GM10248 (cell line): ENCODE results near the gene STUB1.

Experiments
- CTCF ChIA-PET: fragments of 300-600 bp; sonication (Branson Sonifier 250); formaldehyde crosslinking; extraction: SDS; loops from one replicate; lab custom pipeline; 2021; ENCODE audit warnings: antibody characterized with exemption; lab: Yijun Ruan, JAX
- POLR2A ChIA-PET: fragments of 350-650 bp; sonication (Branson Sonifier 250); formaldehyde crosslinking; extraction: SDS; loops from one replicate; lab custom pipeline; 2020; ENCODE audit warnings: antibody characterized with exemption; lab: Yijun Ruan, JAX
- DNase-seq: peaks from one replicate; pipeline ENCODE4 v3.0.0; 2012; ENCODE audit errors: extremely low spot score
- TF ChIP-seq, protein P1 (sequence below): IDR thresholded peaks from 2 replicates; pipeline ENCODE4 v1.5.1; 2012; ENCODE audit warnings: mild to moderate bottlenecking, low read depth; ENCODE audit errors: extremely low read depth, missing control alignments, control extremely low read depth

The STUB1 gene

DNA sequence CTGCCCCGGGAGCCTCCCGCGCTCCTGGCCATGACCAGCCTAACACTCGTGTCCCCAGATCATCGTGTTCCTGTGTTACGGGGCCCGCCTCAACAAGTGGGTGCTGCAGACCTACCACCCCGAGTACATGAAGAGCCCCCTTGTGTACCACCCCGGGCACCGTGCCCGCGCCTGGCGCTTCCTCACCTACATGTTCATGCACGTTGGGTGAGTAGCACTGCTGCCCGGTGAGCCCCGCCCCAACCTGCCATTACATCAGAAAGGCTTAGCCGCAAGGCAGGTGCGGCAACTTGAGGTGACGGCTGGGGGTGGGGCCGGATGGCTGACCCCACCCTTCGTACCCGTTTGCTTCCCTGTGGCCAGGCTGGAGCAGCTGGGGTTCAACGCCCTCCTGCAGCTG is 3.3 kb upstream of the STUB1 start:
- TF ChIP-seq, protein P1, sequence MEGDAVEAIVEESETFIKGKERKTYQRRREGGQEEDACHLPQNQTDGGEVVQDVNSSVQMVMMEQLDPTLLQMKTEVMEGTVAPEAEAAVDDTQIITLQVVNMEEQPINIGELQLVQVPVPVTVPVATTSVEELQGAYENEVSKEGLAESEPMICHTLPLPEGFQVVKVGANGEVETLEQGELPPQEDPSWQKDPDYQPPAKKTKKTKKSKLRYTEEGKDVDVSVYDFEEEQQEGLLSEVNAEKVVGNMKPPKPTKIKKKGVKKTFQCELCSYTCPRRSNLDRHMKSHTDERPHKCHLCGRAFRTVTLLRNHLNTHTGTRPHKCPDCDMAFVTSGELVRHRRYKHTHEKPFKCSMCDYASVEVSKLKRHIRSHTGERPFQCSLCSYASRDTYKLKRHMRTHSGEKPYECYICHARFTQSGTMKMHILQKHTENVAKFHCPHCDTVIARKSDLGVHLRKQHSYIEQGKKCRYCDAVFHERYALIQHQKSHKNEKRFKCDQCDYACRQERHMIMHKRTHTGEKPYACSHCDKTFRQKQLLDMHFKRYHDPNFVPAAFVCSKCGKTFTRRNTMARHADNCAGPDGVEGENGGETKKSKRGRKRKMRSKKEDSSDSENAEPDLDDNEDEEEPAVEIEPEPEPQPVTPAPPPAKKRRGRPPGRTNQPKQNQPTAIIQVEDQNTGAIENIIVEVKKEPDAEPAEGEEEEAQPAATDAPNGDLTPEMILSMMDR: no peak
- ChIA-PET CTCF (interaction anchor here (0.7 to 1.4 kb wide), 3 partner anchors 10 to 29 kb away, joined by 3 to 4 read pairs (median 3); partner anchors contain the start of gene WDR90), POLR2A (no interaction called here)
- no peak for DNase-seq

DNA sequence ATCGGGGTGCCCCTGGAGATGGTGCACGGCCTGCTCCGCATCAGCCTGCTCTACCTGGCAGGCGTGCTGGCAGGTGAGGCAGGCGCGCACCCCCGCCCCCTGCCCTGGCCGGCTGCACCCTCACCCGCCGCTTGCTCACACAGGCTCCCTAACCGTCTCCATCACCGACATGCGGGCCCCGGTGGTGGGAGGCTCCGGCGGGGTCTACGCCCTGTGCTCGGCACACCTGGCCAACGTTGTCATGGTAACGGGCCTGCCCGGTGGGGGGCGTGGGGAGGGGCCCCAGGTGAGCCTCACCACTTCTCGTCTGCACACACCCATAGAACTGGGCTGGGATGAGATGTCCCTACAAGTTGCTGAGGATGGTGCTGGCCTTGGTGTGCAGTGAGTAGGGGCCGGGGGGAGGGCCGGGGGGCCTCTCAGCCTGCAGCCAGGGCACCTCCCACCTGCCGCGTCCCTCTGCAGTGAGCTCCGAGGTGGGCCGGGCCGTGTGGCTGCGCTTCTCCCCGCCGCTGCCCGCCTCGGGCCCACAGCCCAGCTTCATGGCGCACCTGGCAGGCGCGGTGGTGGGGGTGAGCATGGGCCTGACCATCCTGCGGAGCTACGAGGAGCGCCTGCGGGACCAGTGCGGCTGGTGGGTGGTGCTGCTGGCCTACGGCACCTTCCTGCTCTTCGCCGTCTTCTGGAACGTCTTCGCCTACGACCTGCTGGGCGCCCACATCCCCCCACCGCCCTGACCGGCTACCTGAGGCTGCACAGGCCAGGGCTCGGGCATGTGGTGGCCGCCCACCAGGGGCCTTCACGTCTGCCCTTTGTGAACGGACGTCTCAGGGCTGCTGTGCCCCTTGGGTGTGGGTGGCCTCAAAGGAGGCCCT is 2.7 kb upstream of the STUB1 start:
- POLR2A ChIA-PET: no interaction called here
- CTCF ChIA-PET: interaction anchor here (0.7 to 4.6 kb wide), 3 partner anchors 10 to 44 kb away, joined by 3 to 28 read pairs (median 3); partner anchors contain the start of genes ANTKMT, RHOT2 and WDR90
- TF ChIP-seq, protein P1: no peak
- DNase-seq: no peak

DNA sequence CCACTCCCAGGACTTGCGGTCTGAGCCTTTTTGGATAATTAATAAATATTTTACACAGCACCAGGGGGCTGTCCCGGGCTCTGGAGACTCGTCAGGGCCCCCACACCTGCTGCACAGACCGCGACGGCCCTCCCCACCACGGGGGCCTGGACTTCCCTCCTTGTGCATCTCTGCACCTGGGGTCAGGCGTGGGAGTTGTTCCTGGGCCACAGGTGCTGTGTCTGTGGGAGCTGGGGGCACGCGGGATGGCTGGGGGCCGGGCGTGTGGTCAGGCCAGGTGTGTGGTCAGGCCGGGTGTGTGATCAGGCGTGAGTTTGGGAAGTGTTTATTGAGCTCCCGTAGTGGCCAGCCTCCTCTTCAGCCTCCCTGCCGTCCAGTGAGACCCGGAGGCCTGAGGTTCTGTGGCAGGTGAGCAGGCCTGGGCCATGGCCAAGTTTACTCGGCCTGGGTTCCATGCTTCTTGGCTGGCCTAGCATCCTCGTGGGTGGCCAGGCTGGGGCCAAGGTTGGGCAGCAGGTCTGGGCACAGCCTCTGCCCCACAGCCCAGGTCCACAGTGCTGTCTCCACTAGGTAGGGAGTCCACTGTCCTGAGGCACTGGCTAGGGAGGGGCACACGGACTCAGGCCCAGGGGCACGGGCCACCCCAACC is 1.9 kb upstream of the STUB1 start:
- DNase-seq: no peak
- TF ChIP-seq, protein P1: no peak
- ChIA-PET CTCF (interaction anchor here (1.2 to 4.6 kb wide), 2 partner anchors 10 to 43 kb away, joined by 3 to 28 read pairs; partner anchors contain the start of genes ANTKMT and RHOT2), POLR2A (no interaction called here)

DNA sequence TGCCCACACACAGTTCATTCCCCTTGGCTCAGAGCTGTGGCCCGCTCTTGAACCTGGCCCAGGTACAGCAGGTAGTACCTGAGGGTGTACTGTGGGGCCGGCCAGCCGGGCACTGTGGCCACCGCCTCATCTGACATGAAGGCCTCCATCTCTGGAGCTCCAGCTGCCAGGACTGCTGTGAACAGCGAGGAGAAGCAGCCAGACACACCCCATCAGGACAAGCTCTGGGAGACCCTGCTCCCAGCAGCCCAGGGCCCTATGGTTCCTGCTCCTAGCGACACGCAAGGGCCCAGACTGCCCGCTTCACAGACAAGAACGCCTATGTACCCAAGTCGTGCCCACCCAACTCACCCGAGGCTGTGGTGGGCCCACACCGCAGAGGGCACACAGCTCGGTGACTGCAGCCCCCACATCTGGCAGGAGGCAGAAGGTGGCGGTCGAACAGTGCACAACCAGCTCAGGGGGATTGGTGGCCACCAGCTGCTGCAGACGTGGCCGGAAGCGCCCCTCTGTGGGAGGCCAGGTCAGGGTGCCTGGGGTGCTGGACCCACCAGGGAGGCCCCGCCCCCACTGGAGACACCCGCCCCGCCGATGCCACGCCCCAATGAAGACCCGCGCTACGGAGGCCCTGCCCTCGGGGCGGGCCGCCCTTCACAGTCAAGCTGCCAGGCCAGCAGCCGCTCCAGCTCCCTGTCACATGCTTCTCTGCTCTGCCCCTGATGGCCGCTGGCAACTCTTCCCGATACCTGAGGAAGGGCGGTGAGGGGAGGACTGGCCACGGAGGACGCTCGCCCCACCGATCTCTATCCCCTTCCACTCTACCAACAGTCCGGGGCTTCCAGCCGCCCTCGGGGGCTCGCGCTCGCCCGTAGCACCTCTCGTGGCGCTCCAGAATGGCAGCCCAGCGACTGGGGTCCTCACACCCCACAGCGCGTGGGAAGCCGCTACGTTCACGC is 1.1 kb upstream of the STUB1 start:
- ChIA-PET POLR2A (interaction anchor here (0.8 kb wide), 1 partner anchor 10 kb away, joined by 3 read pairs; no protein-coding TSS in a partner anchor), CTCF (interaction anchor here (1.2 to 4.6 kb wide), 2 partner anchors 11 to 42 kb away, joined by 3 to 28 read pairs; partner anchors contain the start of genes ANTKMT and RHOT2)
- TF ChIP-seq, protein P1: no peak
- DNase-seq: peak; percentile 54

DNA sequence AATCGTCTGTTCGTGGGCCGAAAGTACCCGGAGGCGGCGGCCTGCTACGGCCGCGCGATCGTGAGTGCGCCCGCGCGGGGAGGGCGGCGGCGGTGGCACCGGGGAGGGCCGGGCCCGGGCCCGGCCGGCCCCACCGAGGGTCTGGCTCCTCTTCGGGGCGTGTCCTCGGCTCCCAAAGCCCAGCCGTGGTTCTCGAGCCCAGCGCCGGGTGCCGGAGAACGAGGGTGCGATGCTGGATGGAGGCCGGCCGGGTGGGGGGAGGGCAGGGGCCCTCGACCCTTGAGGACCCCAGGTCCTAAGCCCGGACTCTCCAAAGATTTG is 375 bp downstream of the STUB1 start:
- DNase-seq: no peak
- ChIA-PET CTCF (interaction anchor here (1.0 to 4.6 kb wide), 7 partner anchors 9 to 105 kb away, joined by 3 to 28 read pairs (median 4); partner anchors contain the start of genes RHOT2 and WDR90), POLR2A (interaction anchor here (0.7 to 1.2 kb wide), 3 partner anchors 13 to 1475 kb away, joined by 3 to 7 read pairs (median 4); partner anchors contain the start of genes RHOT2 and TRAF7)
- TF ChIP-seq, protein P1: no peak
